Activated T-helper 1 cell treated with anti-CD3 and anti-CD28 coated beads, Interleukin-2, amount 50 U/mL, for 16 hours (primary cell): Measurements from ENCODE around the gene CACNA2D3.
"Not testable (repeated sequence)": the region's sequence is repeated elsewhere in the genome, so short reads cannot be mapped to it uniquely, and the experiment has no call there.

ENCODE experiments used
- DNase-seq, 2 donors: peaks; one replicate each; pipeline ENCODE4 v3.0.0-alpha.2; 2020; ENCODE audit warnings: low read depth in 1 of 2, low spot score in 1 of 2

CACNA2D3 gene

DNA sequence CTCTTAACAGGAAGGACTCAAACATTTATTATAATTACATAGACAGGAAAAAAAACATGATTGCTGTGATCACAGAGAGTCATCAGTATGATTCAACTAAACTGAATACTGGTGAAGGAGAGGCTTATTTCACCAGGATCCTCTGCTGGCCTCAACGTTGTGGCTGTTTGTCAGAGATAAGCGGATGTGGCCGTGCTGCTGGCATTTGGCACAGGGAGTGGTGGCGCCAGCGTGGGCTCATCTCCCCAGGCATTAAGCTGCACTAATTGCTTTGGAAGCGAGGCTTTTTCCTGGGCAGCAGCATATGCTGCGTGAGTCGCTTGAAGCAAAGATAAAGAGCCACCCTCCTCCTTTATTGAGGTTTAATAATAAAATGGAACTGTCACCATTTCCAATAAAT lies 498.8 kb downstream of the CACNA2D3 start:
- no peak for DNase-seq

DNA sequence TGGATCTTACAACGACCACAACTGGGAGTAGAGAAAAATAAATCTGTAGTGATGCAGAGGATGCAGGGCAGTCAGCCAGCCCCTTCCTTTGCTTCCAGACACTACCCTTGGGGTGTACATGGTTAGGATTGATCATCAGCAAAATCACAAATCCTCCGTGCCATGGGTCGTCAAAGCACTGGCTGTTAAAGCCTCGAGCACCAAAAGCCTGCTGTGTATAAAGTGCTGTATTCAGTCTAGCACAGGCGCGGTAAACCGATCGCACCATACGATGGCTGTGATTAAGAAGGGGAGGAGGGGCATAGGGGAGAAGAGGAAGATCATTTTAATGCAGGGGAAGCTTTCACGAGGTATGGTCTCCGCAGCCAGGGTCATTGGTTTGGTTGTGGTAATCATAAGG lies 500.3 kb downstream of the CACNA2D3 start:
- no peak for DNase-seq

DNA sequence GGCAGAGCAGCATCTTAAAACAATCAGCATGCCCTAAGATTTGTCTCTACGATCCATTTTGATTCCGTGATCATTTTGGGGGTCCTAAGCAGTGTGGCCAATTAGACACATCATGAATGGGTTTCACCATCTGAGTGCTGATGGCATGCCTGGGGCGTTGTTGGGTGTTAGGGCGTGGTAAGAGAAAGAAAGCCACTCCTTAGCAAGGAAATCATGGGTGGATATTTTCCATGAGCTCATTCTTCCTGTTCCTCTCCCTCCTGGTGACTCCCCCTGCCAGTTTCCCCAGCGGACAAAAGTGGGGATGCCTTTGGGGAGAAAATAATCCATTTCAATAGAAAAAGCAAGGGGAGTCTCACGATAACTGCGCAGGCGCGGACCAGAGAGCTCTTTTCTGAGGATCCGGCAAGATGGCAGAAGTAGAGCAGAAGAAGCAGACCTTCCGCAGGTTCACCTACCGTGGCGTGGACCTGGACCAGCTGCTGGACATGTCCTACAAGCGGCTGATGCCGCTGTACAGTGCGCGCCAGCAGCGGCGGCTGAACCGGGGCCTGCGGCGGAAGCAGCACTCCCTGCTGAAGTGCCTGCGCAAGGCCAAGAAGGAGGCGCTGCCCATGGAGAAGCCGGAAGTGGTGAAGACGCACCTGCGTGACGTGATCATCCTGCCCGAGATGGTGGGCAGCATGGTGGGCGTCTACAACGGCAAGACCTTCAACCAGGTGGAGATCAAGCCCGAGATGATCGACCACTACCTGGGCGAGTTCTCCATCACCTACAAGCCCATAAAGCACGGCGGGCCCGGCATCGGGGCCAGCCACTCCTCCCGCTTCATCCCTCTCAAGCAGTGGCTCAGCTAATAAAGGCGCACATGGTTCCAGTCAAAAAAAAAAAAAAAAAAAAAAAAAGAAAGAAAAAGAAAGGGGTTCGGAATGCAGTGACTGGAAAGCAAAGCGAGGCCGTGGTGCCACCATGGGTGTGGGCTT lies 503.7 kb downstream of the CACNA2D3 start:
- DNase-seq: no peak

DNA sequence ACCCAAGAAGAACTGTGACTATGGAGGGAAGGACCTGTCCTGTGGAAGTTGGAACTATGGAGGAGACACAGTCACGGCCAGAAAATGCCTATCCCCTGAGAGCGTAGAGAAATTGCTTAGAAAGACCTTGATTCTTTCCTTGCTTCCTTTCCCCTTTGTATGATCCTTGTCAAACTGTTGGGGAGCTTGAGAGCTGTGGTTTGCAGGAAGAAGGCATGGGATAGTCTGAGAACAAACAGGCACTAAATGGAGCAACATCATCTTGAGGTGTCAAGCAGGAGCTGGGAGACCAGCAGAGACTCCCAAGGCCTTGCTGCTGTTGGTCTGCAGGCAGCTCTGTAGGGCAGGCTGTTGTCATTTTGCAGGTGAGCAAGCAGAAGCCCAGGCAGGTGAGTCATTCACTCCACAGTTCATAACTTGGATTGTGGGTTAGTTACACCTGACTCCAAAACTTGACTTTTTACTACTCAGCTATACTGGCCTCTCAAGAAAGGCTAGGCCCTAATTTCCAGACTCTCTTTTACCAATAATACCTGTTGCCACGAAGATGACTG lies 506.6 kb downstream of the CACNA2D3 start:
- no peak for DNase-seq

GRCh38 chr3:54630101-54630623 lies 507.8 kb downstream of the CACNA2D3 start:
- no peak for DNase-seq

DNA sequence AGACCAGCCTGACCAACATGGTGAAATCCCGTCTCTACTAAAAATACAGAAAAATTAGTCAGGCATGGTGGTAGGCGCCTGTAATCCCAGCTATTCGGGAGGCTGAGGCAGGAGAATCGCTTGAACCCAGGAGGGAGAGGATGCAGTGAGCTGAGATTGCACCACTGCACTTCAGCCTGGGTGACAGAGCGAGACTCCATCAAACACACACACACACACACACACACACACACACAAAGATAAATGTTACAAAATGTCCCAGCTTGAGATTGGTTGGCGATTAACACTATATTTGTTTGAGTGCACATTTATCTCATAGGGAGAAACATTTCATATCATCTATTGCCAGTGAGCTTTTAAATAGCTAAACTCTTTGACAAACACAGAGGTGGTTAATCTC lies 508.6 kb downstream of the CACNA2D3 start:
- not testable (repeated sequence) for DNase-seq

- DNase-seq: no peak
Observed at GRCh38 chr3:54631516-54632325, 509.4 kb downstream of the CACNA2D3 start.

DNA sequence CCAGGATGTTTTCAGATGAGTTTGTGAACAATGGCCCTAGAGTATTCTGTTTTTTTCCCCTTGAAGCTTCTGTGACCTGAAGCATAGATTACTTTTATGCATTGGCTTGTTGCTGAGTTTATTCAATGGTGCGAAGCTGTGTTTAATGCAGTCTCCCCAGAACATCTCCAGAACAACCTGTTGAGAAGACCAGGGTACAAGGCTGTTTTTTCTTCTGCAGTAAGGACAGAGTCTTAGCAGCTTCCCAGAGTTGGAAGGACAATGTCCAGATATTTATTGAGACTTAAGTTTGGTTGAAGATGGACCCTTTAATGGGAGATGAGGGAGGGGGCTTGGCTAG lies 509.9 kb downstream of the CACNA2D3 start:
- no peak for DNase-seq

DNA sequence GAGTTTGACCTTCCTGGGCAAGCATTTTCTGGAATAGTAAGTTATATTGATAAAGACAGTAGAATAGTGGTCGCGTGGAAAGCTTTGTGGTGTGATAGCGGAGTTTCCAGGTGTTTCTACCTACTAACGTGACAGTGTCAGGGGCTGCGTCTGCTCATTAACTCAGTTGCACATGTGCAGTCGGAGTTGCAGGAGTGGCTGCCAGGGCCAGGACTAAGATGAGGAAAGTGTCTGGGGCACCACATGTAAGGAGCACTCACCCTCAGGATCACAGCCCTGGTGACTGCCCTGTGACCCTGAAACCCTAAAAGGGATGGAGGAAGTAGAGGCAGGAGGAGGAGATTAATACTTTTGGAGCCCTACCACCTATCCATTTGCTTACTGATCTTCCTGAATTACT lies 510.5 kb downstream of the CACNA2D3 start:
- no peak for DNase-seq

DNA sequence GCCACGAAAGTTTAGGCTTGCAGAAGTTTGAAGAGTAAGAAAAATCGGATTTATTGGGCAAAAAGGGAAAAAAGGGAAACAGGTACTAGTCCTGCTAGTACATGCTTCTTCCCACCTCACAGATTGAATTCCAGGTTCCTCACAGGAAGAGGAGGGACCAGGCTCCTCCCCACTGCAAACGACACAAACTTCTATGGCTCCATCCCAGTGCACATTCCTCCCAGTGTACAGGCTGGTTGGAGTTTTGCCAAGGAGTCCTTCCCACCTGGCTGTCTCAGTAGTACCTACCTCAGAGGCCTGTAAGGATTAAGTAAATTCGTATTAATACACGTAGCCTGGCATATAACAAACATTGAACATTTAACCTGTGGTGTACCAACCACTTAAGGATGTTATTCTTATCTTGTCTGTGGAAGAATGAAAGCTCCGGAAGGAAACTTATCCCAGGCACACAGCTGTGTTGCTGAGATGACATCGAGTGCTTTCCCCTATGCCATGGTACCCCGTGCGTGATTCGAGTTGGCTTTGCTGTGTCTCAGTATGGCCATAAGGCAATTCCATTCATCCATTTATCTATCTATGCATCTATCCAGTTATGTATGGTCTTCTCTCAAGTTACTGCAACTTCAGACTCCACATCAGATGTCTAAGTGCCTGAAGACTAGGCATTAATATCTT lies 511.2 kb downstream of the CACNA2D3 start:
- DNase-seq: no peak

DNA sequence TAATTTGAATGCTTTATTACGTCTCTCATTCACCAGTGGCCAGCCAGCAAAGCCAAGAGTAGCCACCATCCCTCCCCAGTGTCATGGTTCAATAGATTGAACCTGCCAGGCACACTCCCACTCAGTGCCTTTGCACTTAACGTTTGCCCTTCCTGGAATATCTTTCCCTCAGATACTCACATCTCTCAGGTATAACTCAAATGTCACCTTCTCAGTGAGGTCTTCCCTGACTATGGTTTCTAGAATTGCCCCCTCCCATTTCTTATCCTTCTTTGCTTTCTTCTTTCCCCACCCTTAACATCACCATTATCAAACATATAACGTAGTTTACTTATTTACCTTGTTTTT lies 511.7 kb downstream of the CACNA2D3 start:
- DNase-seq: no peak

- DNase-seq: not testable (repeated sequence)
Observed at GRCh38 chr3:54639790-54640372, 517.5 kb downstream of the CACNA2D3 start.

DNA sequence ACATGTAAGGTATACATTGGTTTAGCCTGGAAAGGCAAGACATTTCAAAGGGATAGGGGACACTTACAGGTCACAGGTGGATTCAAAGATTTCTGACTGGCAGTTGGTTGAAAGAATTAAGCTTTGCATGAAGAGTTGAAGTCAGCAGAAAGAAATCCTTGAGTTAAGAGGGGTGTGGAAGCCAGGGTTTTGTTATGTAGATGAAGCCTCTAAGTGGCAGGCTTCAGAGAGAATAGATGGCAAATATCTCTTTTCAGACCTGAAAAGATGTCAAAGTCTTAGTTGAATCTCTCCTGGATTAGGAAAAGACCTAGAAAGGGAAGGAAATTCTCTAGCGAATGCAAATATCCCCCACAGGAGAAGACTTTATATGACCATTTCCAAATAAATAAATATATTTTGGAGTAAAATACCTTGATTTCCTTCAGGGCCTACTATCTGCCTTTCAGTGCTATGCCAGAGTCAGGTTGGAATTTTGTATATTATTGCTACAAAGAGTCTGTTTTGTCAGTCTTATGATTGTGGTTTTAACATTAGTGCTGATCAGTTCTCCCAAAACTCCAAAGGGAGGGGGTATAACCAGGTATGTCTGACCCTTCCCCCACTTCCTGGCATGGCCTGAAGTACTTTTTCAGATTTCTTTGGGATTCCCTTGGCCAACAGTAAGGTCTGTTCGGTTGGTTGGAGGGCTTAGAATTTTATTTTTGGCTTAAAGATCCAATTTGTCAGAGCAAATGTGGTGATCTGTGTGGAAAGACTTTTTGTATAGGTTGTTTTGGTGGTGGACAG lies 519.1 kb downstream of the CACNA2D3 start:
- DNase-seq: no peak

- DNase-seq: no peak
Observed at GRCh38 chr3:54642147-54642546, 519.8 kb downstream of the CACNA2D3 start.

- DNase-seq: no peak
Observed at GRCh38 chr3:54647721-54648120, 525.4 kb downstream of the CACNA2D3 start.

- no peak for DNase-seq
Observed at GRCh38 chr3:54649551-54649950, 527.2 kb downstream of the CACNA2D3 start.

- DNase-seq: no peak
Observed at GRCh38 chr3:54653456-54654195, 531.3 kb downstream of the CACNA2D3 start.

DNA sequence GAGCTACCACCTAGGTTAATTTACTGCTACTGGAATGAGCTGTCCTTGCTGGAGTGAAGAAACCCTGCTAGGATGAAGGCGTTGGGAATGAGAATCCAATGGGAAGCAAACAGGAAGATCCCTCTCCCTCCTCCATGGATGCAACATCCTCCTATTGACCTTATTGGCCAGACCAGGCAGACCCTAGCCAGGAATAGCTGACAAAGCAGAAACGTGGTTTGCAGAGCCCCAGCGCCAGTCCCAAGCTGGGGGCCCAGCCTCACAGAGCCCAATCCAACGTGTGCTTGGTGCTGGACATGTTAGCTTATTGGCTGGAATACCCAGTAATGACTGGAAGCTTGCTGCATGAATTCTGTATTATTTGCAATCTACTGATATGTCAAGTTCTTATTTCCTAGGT lies 532.4 kb downstream of the CACNA2D3 start:
- DNase-seq: no peak

DNA sequence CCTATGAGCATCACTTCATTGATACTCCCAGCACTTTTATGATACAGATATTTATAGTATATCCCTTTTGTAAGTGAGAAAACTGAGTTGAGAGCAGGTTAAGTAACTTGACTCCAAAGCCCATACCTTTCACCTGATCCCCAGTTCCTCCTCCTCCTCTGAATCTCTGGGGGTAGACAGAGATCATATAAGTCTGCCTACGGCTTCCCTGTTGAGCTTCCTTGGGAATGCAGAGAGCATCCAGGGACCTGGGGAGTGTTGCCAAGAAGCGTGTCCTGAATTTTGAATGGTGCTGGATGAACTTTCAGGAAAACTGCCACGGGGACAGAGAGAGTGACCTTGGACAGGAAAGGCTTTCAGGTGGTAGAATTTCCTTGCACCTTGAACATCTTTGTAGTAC lies 537.0 kb downstream of the CACNA2D3 start:
- no peak for DNase-seq
